GM13977 (cell line): Measurements from ENCODE around the gene SUPT3H.

Experiments
- DNase-seq: peaks from one replicate; pipeline ENCODE4 v3.0.0; 2012; ENCODE audit warnings: low spot score
- in situ Hi-C: fragments of 300-500 bp; cut with MboI; formaldehyde crosslinking; loops from one replicate; pipeline ENCODE4 v1.12.0; 2022; ENCODE audit warnings: low sequenced_read_pairs, low pct_unique_long_range_greater_than_20kb, mixed read lengths, inconsistent platforms; ENCODE audit not compliant: unreplicated experiment
- TF ChIP-seq, protein P1 (sequence below): IDR thresholded peaks from 2 replicates; pipeline ENCODE4 v1.5.1; 2012; ENCODE audit warnings: mild to moderate bottlenecking, control low read depth; ENCODE audit not compliant: insufficient read depth; ENCODE audit errors: extremely low read depth, missing control alignments

SUPT3H gene

DNA sequence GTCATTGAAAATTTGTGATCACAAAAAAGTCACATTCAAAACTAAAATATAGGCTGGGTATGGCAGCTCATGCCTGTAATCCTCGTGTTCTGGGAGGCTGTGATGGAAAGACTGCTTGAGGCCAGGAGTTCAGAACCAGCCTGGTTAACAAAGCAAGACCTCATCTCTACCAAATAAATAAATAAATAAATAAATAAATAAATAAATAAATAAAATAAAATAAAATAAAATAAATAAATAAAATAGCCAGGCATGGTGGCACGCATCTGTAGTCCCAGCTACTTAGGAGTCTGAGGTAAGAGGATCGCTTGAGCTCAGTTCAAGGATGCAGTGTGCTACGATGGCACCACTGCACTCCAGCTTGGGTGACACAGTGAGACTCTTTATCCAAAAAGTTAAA, 392.7 kb downstream of the SUPT3H start:
- TF ChIP-seq, protein P1, sequence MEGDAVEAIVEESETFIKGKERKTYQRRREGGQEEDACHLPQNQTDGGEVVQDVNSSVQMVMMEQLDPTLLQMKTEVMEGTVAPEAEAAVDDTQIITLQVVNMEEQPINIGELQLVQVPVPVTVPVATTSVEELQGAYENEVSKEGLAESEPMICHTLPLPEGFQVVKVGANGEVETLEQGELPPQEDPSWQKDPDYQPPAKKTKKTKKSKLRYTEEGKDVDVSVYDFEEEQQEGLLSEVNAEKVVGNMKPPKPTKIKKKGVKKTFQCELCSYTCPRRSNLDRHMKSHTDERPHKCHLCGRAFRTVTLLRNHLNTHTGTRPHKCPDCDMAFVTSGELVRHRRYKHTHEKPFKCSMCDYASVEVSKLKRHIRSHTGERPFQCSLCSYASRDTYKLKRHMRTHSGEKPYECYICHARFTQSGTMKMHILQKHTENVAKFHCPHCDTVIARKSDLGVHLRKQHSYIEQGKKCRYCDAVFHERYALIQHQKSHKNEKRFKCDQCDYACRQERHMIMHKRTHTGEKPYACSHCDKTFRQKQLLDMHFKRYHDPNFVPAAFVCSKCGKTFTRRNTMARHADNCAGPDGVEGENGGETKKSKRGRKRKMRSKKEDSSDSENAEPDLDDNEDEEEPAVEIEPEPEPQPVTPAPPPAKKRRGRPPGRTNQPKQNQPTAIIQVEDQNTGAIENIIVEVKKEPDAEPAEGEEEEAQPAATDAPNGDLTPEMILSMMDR, result no peak
- in situ Hi-C loops, result no loop called here
- no peak for DNase-seq

DNA sequence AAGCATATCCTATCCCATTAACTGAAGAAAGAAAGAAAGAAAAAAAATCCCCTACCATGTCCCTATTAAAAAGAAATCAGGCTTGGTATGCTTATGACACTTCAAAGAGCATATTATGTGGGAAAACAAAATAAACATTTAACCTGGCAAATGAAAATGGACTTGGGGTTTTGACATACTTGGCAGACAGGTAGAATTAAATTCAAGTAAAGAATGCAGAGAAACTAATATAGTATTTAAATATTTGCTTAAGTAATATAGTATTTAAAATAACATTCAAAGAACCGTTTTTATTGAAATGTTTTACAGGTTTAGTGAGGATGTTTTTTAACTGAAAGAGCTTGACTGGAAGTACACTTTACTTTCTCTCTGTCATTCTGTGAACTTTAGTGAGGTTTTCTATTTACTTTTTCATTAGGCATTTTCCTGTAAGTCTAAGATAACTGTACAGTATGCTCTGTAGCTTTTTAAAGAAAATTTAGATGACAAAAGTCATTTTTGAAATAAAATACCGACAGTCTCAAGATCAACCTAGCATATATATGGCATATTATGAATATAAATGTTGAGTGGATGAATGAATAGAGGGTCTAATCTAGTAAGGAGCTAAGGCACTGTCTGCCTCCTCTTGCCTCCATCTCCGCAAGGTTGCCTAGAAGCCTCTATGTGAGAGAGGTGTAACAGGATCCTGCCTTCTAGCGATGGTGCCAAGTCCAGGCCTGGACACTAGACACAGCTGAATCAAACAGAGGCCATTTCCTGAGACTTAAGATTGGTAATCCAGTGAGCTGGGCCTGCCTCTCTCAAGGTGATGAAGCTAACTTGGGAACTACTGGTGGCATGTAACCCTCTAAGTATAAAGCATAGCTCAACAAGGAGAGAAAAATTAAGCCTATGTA, 394.0 kb downstream of the SUPT3H start:
- TF ChIP-seq, protein P1, result no peak
- no peak for DNase-seq
- in situ Hi-C loops, result no loop called here

DNA sequence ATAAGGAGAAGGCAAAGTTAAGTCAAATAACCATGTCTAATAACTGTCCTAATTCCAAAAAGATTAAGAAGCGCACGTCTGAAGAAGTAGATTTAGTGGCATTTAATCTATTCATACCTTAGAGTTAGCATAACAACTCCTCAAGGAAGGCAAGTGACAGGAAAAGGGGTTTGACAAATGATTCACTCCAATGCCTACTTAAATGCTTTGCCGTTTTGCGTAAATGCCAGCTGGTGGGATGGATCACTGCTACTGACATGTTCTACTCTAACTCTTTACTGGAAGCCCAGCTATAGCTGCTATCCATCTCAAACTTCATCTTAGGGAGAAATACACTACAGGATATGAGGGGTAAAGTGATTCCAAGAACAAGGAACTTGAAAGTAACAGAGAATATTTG, 396.9 kb downstream of the SUPT3H start:
- in situ Hi-C loops, result no loop called here
- DNase-seq, result no peak
- TF ChIP-seq, protein P1, result no peak

DNA sequence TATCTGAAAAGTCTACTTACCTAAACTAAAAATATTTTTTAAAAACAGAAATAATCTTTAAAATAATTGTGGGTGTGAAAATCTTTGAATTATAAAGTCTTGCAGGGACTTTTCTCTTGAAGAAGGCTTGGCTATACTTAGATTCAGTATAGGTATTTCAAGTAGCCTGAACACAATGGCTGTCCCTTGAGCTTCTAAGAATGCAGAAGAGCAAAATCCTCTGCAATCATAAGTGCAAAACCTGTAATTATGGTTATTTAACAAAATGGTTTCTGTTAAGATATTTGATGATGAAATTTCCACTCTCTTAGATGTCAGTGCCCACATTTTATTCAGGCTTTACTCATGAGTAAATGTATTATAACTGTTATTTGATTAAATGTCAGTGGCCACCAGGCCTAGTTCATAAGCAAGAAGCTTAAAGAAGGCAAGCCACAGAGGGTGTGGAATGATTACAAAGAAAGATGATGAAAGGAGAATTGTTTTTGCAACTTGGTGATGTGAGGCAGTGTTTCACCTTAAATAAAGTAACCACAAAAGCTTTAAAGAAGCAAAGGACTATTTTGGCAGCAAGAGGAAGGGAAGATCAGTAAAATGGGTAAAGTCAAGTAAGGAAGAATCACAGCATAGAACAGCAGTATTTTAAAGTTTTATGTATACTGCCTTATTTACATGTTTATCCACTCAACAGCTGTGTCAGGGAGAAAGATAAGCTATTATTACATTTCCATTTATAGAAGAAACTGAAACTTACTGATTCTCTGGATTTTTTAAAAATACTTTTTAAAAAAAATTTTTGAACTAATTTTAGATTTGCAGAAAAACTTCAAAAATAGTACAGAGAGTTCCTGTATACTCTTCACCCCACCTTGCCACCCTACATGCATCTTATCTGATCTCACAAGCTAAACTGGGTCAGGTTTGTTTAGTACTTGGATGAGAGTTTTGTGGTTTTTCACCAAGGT, 400.8 kb downstream of the SUPT3H start:
- TF ChIP-seq, protein P1, result no peak
- no peak for DNase-seq
- in situ Hi-C loops, result no loop called here

DNA sequence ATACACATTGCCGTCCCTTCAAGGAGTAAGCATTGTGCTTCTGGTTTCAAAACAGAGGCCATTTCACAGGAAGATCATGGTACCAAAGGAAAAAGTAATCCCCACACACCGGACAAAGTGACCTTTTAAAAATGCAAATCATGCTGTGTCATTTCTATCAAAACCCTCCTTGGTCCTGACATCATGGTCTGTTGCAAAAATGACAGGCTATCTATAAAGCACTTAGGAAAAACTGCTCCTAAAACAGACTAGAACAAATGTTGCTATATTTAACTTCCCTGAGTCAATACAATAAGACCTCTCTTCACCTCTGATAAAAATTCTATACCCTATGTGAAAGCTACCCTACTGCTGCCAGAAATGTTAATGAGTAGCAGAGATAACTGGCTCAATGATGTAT, 403.2 kb downstream of the SUPT3H start:
- TF ChIP-seq, protein P1, result no peak
- no peak for DNase-seq
- in situ Hi-C loops, result no loop called here

DNA sequence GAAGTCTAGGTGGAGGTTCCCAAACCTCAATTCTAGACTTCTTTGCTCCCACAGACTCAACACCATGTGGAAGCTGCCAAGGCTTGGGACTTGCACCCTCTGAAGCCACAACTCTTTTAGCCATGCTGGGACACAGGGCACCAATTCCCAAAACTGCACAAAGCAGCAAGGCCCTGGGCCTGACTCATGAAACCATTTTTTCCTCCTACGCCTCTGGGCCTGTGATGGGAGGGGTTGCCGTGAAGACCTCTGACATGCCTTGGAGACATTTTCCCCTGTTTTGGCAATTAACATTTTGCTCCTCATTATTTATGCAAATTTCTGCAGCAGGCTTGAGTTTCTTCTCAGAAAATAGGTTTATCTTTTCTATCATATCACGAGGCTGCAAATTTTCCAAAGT, 405.0 kb downstream of the SUPT3H start:
- TF ChIP-seq, protein P1, result no peak
- in situ Hi-C loops, result no loop called here
- DNase-seq, result no peak
